Astrocyte (in vitro differentiated cells and primary cell): Measurements from ENCODE around the gene ISG15. TPM values are rescaled to one million over a fixed set of nuclear protein-coding genes. Genes with fewer than 3 reads are reported as not detected.

ENCODE experiments used
- DNase-seq: peaks from one replicate; pipeline ENCODE4 v3.0.0-alpha.2; 2010; ENCODE audit warnings: low read depth
- FAIRE-seq: peaks from 2 replicates; lab custom pipeline; 2011; peaks lifted over from hg19 to GRCh38; lab: Jason Lieb, UNC
- H2AFZ ChIP-seq: 2 replicates; pipeline ENCODE4 v1.6.0; 2012; ENCODE audit warnings: low read depth, low read length, inconsistent platforms
- H3K27ac ChIP-seq: 2 replicates; pipeline ENCODE4 v1.5.1; 2011; ENCODE audit warnings: low read depth, low read length, inconsistent platforms
- H3K27me3 ChIP-seq: 2 replicates; pipeline ENCODE4 v1.6.0; 2011; ENCODE audit warnings: low read length, inconsistent platforms; ENCODE audit not compliant: insufficient read depth
- H3K36me3 ChIP-seq: 2 replicates; pipeline ENCODE4 v1.5.1; 2011; ENCODE audit warnings: low read length, inconsistent platforms; ENCODE audit not compliant: insufficient read depth
- H3K4me1 ChIP-seq: 2 replicates; pipeline ENCODE4 v1.5.1; 2011; ENCODE audit warnings: low read length, inconsistent platforms; ENCODE audit not compliant: insufficient read depth
- H3K4me2 ChIP-seq: 2 replicates; pipeline ENCODE4 v1.6.0; 2012; ENCODE audit warnings: low read length, inconsistent platforms
- H3K4me3 ChIP-seq: 2 replicates; pipeline ENCODE4 v1.5.1; 2011; ENCODE audit warnings: low read depth, mild to moderate bottlenecking, low read length, inconsistent platforms; ENCODE audit not compliant: insufficient read depth
- H3K79me2 ChIP-seq: 2 replicates; pipeline ENCODE4 v1.6.0; 2012; ENCODE audit warnings: mild to moderate bottlenecking, low read length, inconsistent platforms; ENCODE audit not compliant: insufficient read depth
- H3K9ac ChIP-seq: 2 replicates; pipeline ENCODE4 v1.6.0; 2012; ENCODE audit warnings: mild to moderate bottlenecking, low read length, inconsistent platforms
- H3K9me3 ChIP-seq: 2 replicates; pipeline ENCODE4 v1.5.1; 2012; ENCODE audit warnings: low read depth, mild to moderate bottlenecking, low read length, inconsistent platforms; ENCODE audit not compliant: insufficient read depth
- H4K20me1 ChIP-seq: 2 replicates; pipeline ENCODE4 v1.6.0; 2012; ENCODE audit warnings: low read length, inconsistent platforms; ENCODE audit not compliant: insufficient read depth
- H3K27ac Mint-ChIP-seq: one replicate; pipeline ENCODE4 v1.8.0; 2021; ENCODE audit warnings: mild to moderate bottlenecking, mixed read lengths; ENCODE audit not compliant: unreplicated experiment
- H3K27me3 Mint-ChIP-seq: one replicate; pipeline ENCODE4 v1.8.0; 2021; ENCODE audit warnings: low read depth, mixed read lengths; ENCODE audit not compliant: unreplicated experiment
- H3K36me3 Mint-ChIP-seq: one replicate; pipeline ENCODE4 v1.8.0; 2021; ENCODE audit warnings: low read depth, mixed read lengths; ENCODE audit not compliant: unreplicated experiment
- H3K4me1 Mint-ChIP-seq: one replicate; pipeline ENCODE4 v1.8.0; 2021; ENCODE audit warnings: low read depth, mixed read lengths; ENCODE audit not compliant: unreplicated experiment
- H3K4me3 Mint-ChIP-seq: one replicate; pipeline ENCODE4 v1.8.0; 2021; ENCODE audit warnings: mild to moderate bottlenecking, moderate library complexity, mixed read lengths; ENCODE audit not compliant: unreplicated experiment
- H3K9me3 Mint-ChIP-seq: one replicate; pipeline ENCODE4 v1.8.0; 2021; ENCODE audit warnings: mild to moderate bottlenecking, mixed read lengths; ENCODE audit not compliant: unreplicated experiment
- CTCF ChIP-seq: IDR thresholded peaks from 2 replicates; pipeline ENCODE4 v1.5.1; 2011; ENCODE audit warnings: low read depth, mild to moderate bottlenecking, inconsistent platforms, low read length, moderate library complexity; ENCODE audit not compliant: insufficient read depth
- EZH2 ChIP-seq: IDR thresholded peaks from 2 replicates; pipeline ENCODE4 v1.6.1; 2012; ENCODE audit warnings: mild to moderate bottlenecking, low read length, inconsistent platforms; ENCODE audit not compliant: insufficient read depth
- total RNA-seq: library from RNA; stranded (reverse); gene quantifications from 2 replicates; pipeline ENCODE4 v1.2.1, GENCODE V29; 2021

The ISG15 gene
- total RNA-seq, 1 donor from 2014 or later, result 1,830 TPM

DNA sequence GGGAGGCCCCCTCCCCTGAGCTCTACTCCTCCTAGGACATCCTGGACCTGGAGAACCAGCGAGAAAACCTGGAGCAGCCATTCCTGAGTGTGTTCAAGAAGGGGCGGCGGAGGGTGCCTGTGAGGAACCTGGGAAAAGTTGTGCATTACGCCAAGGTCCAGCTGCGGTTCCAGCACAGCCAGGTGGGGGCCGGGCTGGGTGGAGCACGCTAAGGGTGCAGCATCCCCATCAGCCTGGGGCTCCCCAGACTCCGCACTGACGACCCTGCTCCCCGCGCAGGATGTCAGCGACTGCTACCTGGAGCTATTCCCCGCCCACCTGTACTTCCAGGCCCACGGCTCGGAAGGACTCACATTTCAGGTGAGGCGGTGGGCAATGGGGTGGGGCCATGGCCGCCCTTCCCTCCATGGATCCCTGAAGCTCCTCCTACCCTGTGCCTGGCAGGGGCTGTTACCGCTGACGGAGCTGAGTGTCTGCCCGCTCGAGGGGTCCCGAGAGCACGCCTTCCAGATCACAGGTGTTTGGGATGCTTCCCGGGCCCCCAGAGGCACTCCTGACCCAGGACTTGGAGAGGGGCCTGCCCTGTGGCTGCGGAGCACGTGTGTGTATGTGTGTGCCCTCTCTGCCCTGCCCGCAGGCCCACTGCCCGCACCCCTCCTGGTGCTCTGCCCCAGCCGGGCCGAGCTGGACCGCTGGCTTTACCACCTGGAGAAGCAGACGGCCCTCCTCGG, 42.9 kb upstream of the ISG15 start:
- no peak overlapping the region for H3K4me3 ChIP-seq
- H3K27me3 ChIP-seq, result no peaks in the 10 kb centered on the region
- Mint-ChIP-seq H3K9me3 (no peaks in the 10 kb centered on the region), H3K4me1 (no peaks in the 10 kb centered on the region), H3K27ac (no peak overlapping the region), H3K4me3 (no peak overlapping the region), H3K36me3 (peaks cover 3% of the 10 kb centered on the region), H3K27me3 (peaks cover 19% of the 10 kb centered on the region)
- H2AFZ ChIP-seq, result no peak overlapping the region
- H4K20me1 ChIP-seq, result peaks cover 6% of the 10 kb centered on the region
- peaks cover 22% of the 10 kb centered on the region for H3K4me1 ChIP-seq
- no peak for FAIRE-seq
- no peak overlapping the region for H3K4me2 ChIP-seq
- DNase-seq, result no peak
- no peak for TF ChIP-seq CTCF
- TF ChIP-seq EZH2, result no peak
- no peaks in the 10 kb centered on the region for H3K79me2 ChIP-seq
- H3K9ac ChIP-seq, result no peak overlapping the region
- no peaks in the 10 kb centered on the region for H3K9me3 ChIP-seq
- H3K36me3 ChIP-seq, result no peaks in the 10 kb centered on the region
- no peak overlapping the region for H3K27ac ChIP-seq

DNA sequence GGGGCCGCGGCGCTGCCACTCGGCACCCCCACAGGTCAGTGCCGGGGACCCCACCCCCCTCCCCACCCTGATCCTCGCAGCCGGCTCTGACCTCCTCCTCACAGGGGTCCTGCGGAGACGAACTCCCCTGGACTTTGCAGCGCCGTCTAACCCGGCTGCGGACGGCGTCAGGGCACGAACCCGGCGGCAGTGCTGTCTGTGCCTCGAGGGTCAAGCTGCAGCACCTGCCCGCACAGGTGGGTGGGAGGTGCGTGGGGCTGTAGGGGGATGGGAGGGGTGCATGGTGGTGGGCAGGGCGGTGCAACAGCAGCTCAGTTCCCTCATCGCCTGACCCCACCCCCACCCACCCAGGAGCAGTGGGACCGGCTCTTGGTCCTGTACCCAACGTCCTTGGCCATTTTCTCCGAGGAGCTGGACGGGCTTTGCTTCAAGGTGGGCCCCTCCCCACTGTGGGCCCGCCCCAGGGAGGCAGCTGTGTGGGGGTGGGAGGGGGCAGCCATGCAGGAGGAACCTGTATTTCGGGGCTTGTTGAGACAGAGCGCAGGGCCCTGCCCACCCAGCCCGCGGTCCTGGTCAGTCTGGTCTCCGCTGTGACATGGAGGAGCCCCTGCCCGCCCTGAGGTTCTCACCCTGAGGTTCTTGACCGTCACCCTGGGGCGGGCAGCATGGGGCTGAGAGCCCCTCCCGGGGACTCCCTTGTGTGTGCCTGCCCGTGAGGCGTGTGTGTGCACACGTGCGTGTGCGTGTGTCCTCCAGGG, 42.1 kb upstream of the ISG15 start:
- no peaks in the 10 kb centered on the region for H3K4me1 Mint-ChIP-seq
- no peaks in the 10 kb centered on the region for H3K27me3 ChIP-seq
- TF ChIP-seq CTCF, result no peak
- no peak for TF ChIP-seq EZH2
- H4K20me1 ChIP-seq, result peaks cover 6% of the 10 kb centered on the region
- no peak overlapping the region for H3K27ac Mint-ChIP-seq
- peaks cover 23% of the 10 kb centered on the region for H3K27me3 Mint-ChIP-seq
- H3K9me3 Mint-ChIP-seq, result no peaks in the 10 kb centered on the region
- H3K4me2 ChIP-seq, result no peak overlapping the region
- peaks cover 5% of the 10 kb centered on the region for H3K36me3 Mint-ChIP-seq
- no peak overlapping the region for H3K9ac ChIP-seq
- no peak overlapping the region for H2AFZ ChIP-seq
- no peaks in the 10 kb centered on the region for H3K79me2 ChIP-seq
- no peaks in the 10 kb centered on the region for H3K9me3 ChIP-seq
- H3K27ac ChIP-seq, result no peak overlapping the region
- no peaks in the 10 kb centered on the region for H3K36me3 ChIP-seq
- no peak overlapping the region for H3K4me3 ChIP-seq
- FAIRE-seq, result no peak
- H3K4me1 ChIP-seq, result peaks cover 15% of the 10 kb centered on the region
- H3K4me3 Mint-ChIP-seq, result no peak overlapping the region
- no peak for DNase-seq
